GM23338 (cell line): Measurements from ENCODE around the gene ASIC3.

Experiments
- CREB1 ChIP-seq: fragments of 250-450 bp; sonication (Bioruptor Pico); IDR thresholded peaks from 2 replicates; pipeline ENCODE4 v1.5.0; 2020; ENCODE audit warnings: low read depth, mild to moderate bottlenecking, moderate library complexity
- EZH2 ChIP-seq: fragments of 200-600 bp; sonication (generic); IDR thresholded peaks from one replicate; pipeline ENCODE4 v1.8.0; 2017; ENCODE audit warnings: antibody characterized with exemption, mild to moderate bottlenecking, low read depth; ENCODE audit not compliant: unreplicated experiment
- EZH2phosphoT487 ChIP-seq: fragments of 200-600 bp; sonication (generic); IDR thresholded peaks from one replicate; pipeline ENCODE4 v1.8.1; 2018; ENCODE audit warnings: antibody characterized with exemption; ENCODE audit not compliant: unreplicated experiment
- JUNB ChIP-seq: IDR thresholded peaks from one replicate; pipeline ENCODE4 v1.6.1; 2016; ENCODE audit warnings: antibody characterized with exemption; ENCODE audit not compliant: unreplicated experiment
- NANOG ChIP-seq: IDR thresholded peaks from 2 replicates; pipeline ENCODE4 v1.6.1; 2016; ENCODE audit warnings: antibody characterized with exemption, borderline replicate concordance
- POLR2AphosphoS5 ChIP-seq: IDR thresholded peaks from 2 replicates; pipeline ENCODE4 v1.6.1; 2016; ENCODE audit warnings: antibody characterized with exemption, low read depth
- ZNF114 ChIP-seq: fragments of 250-450 bp; sonication (Bioruptor Pico); IDR thresholded peaks from 2 replicates; pipeline ENCODE4 v1.5.0; 2020; ENCODE audit warnings: mild to moderate bottlenecking, moderate library complexity
- ZNF331 ChIP-seq: fragments of 250-450 bp; sonication (Bioruptor Pico); IDR thresholded peaks from 2 replicates; pipeline ENCODE4 v1.5.0; 2020; ENCODE audit warnings: low read depth, mild to moderate bottlenecking, moderate library complexity
- TF ChIP-seq, protein P1 (sequence below), 2 experiments: fragments of 200-600 bp in 1 of 2; sonication (generic) in 1 of 2; conservative IDR thresholded peaks; 2 replicates each; pipeline versions ENCODE4 v1.5.1 to v1.6.1; 2016 to 2017; ENCODE audit warnings: antibody characterized with exemption in 2 of 2, low read depth in 2 of 2, mild to moderate bottlenecking in 2 of 2, moderate library complexity in 1 of 2
- TF ChIP-seq, protein P2 (sequence below): IDR thresholded peaks from one replicate; pipeline ENCODE4 v1.6.1; 2018; ENCODE audit warnings: antibody characterized with exemption; ENCODE audit not compliant: unreplicated experiment
- TF ChIP-seq, protein P3 (sequence below): IDR thresholded peaks from 2 replicates; pipeline ENCODE4 v1.6.1; 2016; ENCODE audit warnings: antibody characterized with exemption
- TF ChIP-seq, protein P4 (sequence below): fragments of 250-450 bp; sonication (Bioruptor Pico); IDR thresholded peaks from 2 replicates; pipeline ENCODE4 v1.5.0; 2020; ENCODE audit warnings: mild to moderate bottlenecking, moderate library complexity

DNA sequence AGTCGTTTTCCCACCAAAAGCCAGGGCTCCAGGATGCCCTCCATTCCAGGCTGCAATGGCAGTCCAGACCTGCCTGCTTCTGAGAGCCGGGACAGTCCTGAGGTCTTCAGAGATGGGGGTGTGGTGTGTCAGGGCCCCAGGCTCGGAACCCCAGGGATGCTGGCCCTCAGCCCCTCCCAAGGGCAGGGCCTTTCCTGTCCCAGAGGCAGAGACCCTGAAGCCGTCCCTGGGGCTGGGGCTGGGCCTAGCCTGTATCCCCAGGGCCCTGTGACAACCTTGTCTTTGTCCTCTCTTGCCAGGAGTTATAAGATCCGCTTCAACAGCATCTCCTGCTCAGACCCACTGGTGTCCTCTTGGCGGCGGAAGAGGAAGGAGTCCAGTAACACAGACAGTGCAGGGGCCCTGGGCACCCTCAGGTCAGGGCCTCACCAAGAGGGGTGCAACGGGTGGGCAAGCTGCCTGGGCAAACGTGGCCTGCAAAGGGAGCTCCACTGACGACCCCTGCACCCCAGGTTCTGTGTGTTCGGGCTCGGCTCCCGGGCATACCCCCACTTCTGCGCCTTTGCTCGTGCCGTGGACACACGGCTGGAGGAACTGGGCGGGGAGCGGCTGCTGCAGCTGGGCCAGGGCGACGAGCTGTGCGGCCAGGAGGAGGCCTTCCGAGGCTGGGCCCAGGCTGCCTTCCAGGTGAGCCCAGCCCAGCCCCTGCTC is 41.6 kb upstream of the ASIC3 start:
- TF ChIP-seq, protein P1, sequence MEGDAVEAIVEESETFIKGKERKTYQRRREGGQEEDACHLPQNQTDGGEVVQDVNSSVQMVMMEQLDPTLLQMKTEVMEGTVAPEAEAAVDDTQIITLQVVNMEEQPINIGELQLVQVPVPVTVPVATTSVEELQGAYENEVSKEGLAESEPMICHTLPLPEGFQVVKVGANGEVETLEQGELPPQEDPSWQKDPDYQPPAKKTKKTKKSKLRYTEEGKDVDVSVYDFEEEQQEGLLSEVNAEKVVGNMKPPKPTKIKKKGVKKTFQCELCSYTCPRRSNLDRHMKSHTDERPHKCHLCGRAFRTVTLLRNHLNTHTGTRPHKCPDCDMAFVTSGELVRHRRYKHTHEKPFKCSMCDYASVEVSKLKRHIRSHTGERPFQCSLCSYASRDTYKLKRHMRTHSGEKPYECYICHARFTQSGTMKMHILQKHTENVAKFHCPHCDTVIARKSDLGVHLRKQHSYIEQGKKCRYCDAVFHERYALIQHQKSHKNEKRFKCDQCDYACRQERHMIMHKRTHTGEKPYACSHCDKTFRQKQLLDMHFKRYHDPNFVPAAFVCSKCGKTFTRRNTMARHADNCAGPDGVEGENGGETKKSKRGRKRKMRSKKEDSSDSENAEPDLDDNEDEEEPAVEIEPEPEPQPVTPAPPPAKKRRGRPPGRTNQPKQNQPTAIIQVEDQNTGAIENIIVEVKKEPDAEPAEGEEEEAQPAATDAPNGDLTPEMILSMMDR (conservative IDR thresholded peaks at IDR 0.05; ENCODE audit: low read depth in 2 of 2) = no peak
- TF ChIP-seq POLR2AphosphoS5 = no peak
- no peak for TF ChIP-seq EZH2
- TF ChIP-seq, protein P2, sequence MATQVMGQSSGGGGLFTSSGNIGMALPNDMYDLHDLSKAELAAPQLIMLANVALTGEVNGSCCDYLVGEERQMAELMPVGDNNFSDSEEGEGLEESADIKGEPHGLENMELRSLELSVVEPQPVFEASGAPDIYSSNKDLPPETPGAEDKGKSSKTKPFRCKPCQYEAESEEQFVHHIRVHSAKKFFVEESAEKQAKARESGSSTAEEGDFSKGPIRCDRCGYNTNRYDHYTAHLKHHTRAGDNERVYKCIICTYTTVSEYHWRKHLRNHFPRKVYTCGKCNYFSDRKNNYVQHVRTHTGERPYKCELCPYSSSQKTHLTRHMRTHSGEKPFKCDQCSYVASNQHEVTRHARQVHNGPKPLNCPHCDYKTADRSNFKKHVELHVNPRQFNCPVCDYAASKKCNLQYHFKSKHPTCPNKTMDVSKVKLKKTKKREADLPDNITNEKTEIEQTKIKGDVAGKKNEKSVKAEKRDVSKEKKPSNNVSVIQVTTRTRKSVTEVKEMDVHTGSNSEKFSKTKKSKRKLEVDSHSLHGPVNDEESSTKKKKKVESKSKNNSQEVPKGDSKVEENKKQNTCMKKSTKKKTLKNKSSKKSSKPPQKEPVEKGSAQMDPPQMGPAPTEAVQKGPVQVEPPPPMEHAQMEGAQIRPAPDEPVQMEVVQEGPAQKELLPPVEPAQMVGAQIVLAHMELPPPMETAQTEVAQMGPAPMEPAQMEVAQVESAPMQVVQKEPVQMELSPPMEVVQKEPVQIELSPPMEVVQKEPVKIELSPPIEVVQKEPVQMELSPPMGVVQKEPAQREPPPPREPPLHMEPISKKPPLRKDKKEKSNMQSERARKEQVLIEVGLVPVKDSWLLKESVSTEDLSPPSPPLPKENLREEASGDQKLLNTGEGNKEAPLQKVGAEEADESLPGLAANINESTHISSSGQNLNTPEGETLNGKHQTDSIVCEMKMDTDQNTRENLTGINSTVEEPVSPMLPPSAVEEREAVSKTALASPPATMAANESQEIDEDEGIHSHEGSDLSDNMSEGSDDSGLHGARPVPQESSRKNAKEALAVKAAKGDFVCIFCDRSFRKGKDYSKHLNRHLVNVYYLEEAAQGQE = no peak
- no peak for TF ChIP-seq JUNB
- TF ChIP-seq, protein P3, sequence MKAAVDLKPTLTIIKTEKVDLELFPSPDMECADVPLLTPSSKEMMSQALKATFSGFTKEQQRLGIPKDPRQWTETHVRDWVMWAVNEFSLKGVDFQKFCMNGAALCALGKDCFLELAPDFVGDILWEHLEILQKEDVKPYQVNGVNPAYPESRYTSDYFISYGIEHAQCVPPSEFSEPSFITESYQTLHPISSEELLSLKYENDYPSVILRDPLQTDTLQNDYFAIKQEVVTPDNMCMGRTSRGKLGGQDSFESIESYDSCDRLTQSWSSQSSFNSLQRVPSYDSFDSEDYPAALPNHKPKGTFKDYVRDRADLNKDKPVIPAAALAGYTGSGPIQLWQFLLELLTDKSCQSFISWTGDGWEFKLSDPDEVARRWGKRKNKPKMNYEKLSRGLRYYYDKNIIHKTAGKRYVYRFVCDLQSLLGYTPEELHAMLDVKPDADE = no peak
- TF ChIP-seq EZH2phosphoT487 = no peak
- TF ChIP-seq, protein P4, sequence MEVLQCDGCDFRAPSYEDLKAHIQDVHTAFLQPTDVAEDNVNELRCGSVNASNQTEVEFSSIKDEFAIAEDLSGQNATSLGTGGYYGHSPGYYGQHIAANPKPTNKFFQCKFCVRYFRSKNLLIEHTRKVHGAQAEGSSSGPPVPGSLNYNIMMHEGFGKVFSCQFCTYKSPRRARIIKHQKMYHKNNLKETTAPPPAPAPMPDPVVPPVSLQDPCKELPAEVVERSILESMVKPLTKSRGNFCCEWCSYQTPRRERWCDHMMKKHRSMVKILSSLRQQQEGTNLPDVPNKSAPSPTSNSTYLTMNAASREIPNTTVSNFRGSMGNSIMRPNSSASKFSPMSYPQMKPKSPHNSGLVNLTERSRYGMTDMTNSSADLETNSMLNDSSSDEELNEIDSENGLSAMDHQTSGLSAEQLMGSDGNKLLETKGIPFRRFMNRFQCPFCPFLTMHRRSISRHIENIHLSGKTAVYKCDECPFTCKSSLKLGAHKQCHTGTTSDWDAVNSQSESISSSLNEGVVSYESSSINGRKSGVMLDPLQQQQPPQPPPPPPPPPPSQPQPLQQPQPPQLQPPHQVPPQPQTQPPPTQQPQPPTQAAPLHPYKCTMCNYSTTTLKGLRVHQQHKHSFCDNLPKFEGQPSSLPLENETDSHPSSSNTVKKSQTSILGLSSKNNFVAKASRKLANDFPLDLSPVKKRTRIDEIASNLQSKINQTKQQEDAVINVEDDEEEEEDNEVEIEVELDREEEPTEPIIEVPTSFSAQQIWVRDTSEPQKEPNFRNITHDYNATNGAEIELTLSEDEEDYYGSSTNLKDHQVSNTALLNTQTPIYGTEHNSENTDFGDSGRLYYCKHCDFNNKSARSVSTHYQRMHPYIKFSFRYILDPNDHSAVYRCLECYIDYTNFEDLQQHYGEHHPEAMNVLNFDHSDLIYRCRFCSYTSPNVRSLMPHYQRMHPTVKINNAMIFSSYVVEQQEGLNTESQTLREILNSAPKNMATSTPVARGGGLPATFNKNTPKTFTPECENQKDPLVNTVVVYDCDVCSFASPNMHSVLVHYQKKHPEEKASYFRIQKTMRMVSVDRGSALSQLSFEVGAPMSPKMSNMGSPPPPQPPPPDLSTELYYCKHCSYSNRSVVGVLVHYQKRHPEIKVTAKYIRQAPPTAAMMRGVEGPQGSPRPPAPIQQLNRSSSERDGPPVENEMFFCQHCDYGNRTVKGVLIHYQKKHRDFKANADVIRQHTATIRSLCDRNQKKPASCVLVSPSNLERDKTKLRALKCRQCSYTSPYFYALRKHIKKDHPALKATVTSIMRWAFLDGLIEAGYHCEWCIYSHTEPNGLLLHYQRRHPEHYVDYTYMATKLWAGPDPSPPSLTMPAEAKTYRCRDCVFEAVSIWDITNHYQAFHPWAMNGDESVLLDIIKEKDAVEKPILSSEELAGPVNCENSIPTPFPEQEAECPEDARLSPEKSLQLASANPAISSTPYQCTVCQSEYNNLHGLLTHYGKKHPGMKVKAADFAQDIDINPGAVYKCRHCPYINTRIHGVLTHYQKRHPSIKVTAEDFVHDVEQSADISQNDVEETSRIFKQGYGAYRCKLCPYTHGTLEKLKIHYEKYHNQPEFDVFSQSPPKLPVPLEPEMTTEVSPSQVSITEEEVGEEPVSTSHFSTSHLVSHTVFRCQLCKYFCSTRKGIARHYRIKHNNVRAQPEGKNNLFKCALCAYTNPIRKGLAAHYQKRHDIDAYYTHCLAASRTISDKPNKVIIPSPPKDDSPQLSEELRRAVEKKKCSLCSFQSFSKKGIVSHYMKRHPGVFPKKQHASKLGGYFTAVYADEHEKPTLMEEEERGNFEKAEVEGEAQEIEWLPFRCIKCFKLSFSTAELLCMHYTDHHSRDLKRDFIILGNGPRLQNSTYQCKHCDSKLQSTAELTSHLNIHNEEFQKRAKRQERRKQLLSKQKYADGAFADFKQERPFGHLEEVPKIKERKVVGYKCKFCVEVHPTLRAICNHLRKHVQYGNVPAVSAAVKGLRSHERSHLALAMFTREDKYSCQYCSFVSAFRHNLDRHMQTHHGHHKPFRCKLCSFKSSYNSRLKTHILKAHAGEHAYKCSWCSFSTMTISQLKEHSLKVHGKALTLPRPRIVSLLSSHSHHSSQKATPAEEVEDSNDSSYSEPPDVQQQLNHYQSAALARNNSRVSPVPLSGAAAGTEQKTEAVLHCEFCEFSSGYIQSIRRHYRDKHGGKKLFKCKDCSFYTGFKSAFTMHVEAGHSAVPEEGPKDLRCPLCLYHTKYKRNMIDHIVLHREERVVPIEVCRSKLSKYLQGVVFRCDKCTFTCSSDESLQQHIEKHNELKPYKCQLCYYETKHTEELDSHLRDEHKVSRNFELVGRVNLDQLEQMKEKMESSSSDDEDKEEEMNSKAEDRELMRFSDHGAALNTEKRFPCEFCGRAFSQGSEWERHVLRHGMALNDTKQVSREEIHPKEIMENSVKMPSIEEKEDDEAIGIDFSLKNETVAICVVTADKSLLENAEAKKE = no peak
- TF ChIP-seq CREB1 (CRISPR knock-in tag) = no peak
- TF ChIP-seq NANOG = no peak
- TF ChIP-seq ZNF114 (CRISPR knock-in tag) = no peak
- no peak for TF ChIP-seq ZNF331
